Coronary artery (tissue), 2 donors: ENCODE data around the gene DCUN1D3.

Experiments
- DNase-seq: peaks from one replicate; pipeline ENCODE4 v3.0.0-alpha.2; 2017; ENCODE audit warnings: low spot score
- H3K27ac ChIP-seq, 2 donors: fragments of 200-600 bp; sonication (generic); one replicate each; pipeline ENCODE4 v1.5.1; 2016 to 2019
- H3K4me3 ChIP-seq: fragments of 200-600 bp; sonication (generic); 2 replicates; pipeline ENCODE4 v1.5.1; 2016; ENCODE audit warnings: mild to moderate bottlenecking, moderate library complexity
- TF ChIP-seq, protein P1 (sequence below): fragments of 200-600 bp; sonication (generic); IDR thresholded peaks from one replicate; pipeline ENCODE4 v1.5.1; 2019; ENCODE audit warnings: antibody characterized with exemption

DCUN1D3 gene

DNA sequence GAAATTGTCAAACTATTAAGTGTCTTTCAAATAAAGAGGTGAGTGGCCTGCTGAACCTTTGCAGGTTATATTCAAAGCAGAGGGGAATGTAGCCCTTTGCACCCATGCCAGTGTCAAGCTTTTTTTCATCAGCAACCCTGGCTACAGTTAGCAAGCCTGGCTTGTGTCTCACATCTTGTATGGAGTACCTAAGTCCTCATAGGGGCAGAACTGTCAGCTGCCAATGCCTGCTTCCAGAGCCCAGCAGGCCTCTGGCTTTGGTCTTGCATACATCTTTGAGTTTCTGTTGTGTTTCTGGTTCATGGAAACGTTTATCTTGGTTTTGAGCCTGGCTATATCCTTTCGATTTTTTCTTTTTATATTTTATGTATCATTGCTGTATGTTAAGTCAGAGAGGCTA lies 67.1 kb downstream of the DCUN1D3 start:
- Histone ChIP-seq H3K4me3 (no peak overlapping the region), H3K27ac (no peak overlapping the region)
- no peak for DNase-seq
- TF ChIP-seq, protein P1, sequence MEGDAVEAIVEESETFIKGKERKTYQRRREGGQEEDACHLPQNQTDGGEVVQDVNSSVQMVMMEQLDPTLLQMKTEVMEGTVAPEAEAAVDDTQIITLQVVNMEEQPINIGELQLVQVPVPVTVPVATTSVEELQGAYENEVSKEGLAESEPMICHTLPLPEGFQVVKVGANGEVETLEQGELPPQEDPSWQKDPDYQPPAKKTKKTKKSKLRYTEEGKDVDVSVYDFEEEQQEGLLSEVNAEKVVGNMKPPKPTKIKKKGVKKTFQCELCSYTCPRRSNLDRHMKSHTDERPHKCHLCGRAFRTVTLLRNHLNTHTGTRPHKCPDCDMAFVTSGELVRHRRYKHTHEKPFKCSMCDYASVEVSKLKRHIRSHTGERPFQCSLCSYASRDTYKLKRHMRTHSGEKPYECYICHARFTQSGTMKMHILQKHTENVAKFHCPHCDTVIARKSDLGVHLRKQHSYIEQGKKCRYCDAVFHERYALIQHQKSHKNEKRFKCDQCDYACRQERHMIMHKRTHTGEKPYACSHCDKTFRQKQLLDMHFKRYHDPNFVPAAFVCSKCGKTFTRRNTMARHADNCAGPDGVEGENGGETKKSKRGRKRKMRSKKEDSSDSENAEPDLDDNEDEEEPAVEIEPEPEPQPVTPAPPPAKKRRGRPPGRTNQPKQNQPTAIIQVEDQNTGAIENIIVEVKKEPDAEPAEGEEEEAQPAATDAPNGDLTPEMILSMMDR = no peak

DNA sequence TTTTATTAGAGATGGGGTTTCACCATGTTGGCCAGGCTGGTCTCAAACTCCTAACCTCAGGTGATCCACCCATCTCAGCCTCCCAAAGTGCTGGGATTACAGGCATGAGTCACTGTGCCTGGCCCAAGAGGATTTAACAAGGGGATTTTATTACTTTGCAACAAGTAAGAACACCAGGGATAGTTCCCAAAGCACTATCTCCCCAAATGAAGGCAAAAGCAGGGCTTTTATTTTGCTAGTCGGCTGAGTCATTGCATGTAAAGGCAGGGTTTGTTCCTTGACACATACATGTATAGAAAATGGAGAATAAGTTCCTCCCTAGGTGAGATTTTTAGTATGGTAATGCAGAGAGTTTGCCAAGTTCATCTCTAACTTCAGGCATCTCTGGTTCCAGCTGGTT lies 69.8 kb downstream of the DCUN1D3 start:
- TF ChIP-seq, protein P1 = no peak
- no peak overlapping the region for H3K27ac ChIP-seq
- DNase-seq = no peak

DNA sequence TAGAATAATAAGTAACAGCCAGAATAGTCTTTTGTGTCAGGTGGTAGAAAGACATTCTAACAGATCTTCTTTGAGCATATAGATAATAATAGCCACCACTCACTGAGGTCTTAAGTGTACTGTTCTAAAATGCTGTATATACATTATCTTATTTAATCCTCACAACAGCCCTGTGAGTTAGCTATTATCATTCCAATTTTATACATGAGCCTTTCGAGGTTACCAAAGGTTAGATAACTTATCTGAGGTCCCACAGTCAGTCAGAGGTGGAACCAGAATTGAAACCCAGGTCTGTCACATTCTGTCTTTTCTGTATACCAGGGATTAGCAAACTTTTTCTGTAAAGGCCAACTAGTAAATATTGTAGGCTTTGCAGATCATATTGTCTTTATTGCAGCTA lies 70.6 kb downstream of the DCUN1D3 start:
- DNase-seq = no peak
- no peak overlapping the region for H3K4me3 ChIP-seq

More for the DNA sequence above, 69.8 kb downstream of the DCUN1D3 start:
- no peak overlapping the region for H3K4me3 ChIP-seq

DNA sequence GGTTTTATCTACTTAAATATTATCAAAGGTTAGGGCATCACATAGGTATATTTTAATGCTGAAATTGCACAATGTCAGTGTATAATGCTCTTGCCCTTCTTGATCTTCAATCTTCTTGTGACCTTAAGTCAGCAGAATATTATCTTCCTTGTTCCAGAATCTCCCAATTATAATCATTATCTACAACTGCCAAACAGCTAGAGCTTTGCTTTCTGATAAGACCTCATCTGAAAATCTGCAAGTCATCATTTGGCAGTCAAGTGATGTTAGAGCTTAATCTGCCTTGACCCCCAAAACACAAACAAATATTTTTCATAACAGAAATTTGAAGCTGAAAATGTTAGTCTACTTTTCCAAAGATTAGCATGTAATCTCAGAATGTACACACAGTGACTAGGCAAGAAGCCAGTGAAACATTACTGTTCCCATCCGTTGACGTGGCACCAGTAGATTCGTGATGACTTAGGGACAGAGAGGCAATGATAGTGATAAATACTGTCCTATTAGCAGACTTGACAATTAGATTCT lies 74.1 kb downstream of the DCUN1D3 start:
- TF ChIP-seq, protein P1 = no peak
- DNase-seq = no peak
- H3K27ac ChIP-seq = no peak overlapping the region
- no peak overlapping the region for H3K4me3 ChIP-seq

More for the DNA sequence above, 70.6 kb downstream of the DCUN1D3 start:
- no peak overlapping the region for H3K27ac ChIP-seq
- TF ChIP-seq, protein P1 = no peak

DNA sequence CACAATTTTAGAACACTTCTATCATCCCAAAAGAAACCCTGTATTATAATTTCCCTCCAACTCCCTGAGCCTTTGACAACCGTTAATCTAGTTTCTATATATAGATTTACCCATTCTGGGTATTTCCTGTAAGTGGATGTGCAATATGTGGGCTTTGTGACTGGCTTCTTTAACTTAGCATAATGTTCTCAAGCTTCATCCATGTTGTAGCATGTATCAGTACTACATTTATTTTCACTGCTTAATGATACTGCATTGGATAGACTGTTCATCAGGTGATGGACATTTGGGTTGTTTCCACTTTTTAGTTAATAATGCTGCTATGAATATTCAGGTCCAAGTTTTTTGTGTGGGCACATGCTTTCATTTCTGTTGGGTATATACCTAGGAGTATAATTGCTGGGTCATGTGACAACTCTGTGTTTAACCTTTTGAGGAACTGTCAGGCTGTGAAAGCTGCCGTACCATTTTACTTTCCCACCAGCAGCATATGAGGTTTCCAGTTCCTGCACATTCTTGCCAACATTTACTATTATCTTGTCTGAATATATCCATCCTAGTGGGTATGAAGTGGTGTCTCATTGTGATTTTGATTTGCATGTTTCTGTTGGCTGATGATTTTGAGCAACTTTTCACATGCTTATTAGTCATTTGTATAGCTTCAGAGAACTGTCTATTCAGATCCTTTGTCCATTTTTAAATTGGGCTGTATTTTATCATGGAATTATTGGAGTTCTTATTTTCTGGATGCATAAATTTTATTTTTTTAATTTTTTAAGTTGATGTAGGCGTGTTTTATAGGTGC lies 77.4 kb downstream of the DCUN1D3 start:
- no peak overlapping the region for H3K27ac ChIP-seq
- TF ChIP-seq, protein P1 = no peak
- no peak overlapping the region for H3K4me3 ChIP-seq
- no peak for DNase-seq

DNA sequence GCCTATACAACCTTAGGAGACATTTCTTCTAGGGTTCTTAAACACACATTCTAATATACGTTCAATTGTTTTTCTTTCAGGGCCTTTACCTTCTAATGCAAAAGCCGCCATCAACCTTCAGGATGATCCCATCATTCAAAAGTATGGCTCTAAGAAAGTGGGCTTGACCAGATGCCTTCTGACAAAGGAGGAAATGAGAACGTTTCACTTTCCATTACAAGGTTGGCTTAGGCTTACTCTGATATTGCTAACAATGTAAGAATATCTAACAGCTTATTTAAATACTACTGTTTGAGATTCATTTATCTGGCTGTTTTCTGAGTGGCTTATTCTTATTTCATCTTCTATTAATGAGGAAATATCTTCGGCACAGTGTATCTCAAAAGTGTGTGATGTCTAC lies 78.5 kb downstream of the DCUN1D3 start:
- Histone ChIP-seq H3K4me3 (no peak overlapping the region), H3K27ac (no peak overlapping the region)
- TF ChIP-seq, protein P1 = no peak
- DNase-seq = no peak
